GM23338 (cell line): Measurements from ENCODE around the gene FBRSL1. TPM values are rescaled to one million over a fixed set of nuclear protein-coding genes. Genes with fewer than 3 reads are reported as not detected.
A peak's percentile ranks its signal among the peaks of the same experiment; 100 is the strongest.

Experiments
- ATAC-seq: fragments of 200-7000 bp; cut with Tn5 transposase; 3 replicates; pipeline ENCODE4 v1.9.1; 2020
- DNase-seq: peaks from one replicate; pipeline ENCODE4 v3.0.0-alpha.2; 2015; ENCODE audit warnings: low spot score
- H2AFZ ChIP-seq: fragments of 200-600 bp; sonication (generic); 2 replicates; pipeline ENCODE4 v1.8.0; 2016; ENCODE audit warnings: antibody characterized with exemption, mild to moderate bottlenecking, moderate library complexity
- H3F3A ChIP-seq: fragments of 200-600 bp; sonication (generic); replicated peaks from 2 replicates; pipeline ENCODE4 v1.8.0; 2017; ENCODE audit warnings: antibody characterized with exemption, mixed run types, low read depth
- H3K27ac ChIP-seq: fragments of 200-600 bp; sonication (generic); 2 replicates; pipeline ENCODE4 v1.6.1; 2016; ENCODE audit warnings: low read depth
- H3K27me3 ChIP-seq: fragments of 200-600 bp; sonication (generic); 2 replicates; pipeline ENCODE4 v1.8.0; 2016; ENCODE audit warnings: mild to moderate bottlenecking, mixed run types, moderate library complexity; ENCODE audit not compliant: insufficient read depth
- H3K36me3 ChIP-seq: fragments of 200-600 bp; sonication (generic); 2 replicates; pipeline ENCODE4 v1.8.0; 2016; ENCODE audit warnings: mild to moderate bottlenecking; ENCODE audit not compliant: insufficient read depth
- H3K4me1 ChIP-seq: fragments of 200-600 bp; sonication (generic); 2 replicates; pipeline ENCODE4 v1.8.0; 2016; ENCODE audit warnings: mild to moderate bottlenecking, moderate library complexity; ENCODE audit not compliant: insufficient read depth
- H3K4me2 ChIP-seq: fragments of 200-600 bp; sonication (generic); 2 replicates; pipeline ENCODE4 v1.7.1; 2017; ENCODE audit warnings: mixed run types
- H3K4me3 ChIP-seq: fragments of 200-600 bp; sonication (generic); 2 replicates; pipeline ENCODE4 v1.6.1; 2016; ENCODE audit warnings: mixed run types
- H3K79me2 ChIP-seq: fragments of 200-600 bp; sonication (generic); replicated peaks from 2 replicates; pipeline ENCODE4 v1.8.0; 2017; ENCODE audit warnings: mild to moderate bottlenecking; ENCODE audit not compliant: insufficient read depth
- H3K9me2 ChIP-seq: fragments of 200-600 bp; sonication (generic); 2 replicates; pipeline ENCODE4 v1.8.0; 2017; ENCODE audit not compliant: insufficient read depth
- H4K20me1 ChIP-seq: fragments of 200-600 bp; sonication (generic); replicated peaks from 2 replicates; pipeline ENCODE4 v1.8.0; 2017; ENCODE audit warnings: mild to moderate bottlenecking; ENCODE audit not compliant: insufficient read depth
- H3K27ac Mint-ChIP-seq: 2 replicates; pipeline ENCODE4 v1.8.0; 2020; ENCODE audit warnings: inconsistent platforms, mild to moderate bottlenecking, moderate library complexity, mixed read lengths
- H3K27me3 Mint-ChIP-seq: 3 replicates; pipeline ENCODE4 v1.8.0; 2022; ENCODE audit warnings: low read depth, mild to moderate bottlenecking, moderate library complexity, mixed read lengths, inconsistent platforms; ENCODE audit not compliant: insufficient read depth, poor library complexity
- H3K36me3 Mint-ChIP-seq: 3 replicates; pipeline ENCODE4 v1.8.0; 2021; ENCODE audit warnings: low read depth, mild to moderate bottlenecking, inconsistent platforms, moderate library complexity, mixed read lengths
- H3K4me1 Mint-ChIP-seq: 3 replicates; pipeline ENCODE4 v1.8.0; 2020; ENCODE audit warnings: mild to moderate bottlenecking, inconsistent platforms, mixed read lengths
- H3K4me3 Mint-ChIP-seq: 3 replicates; pipeline ENCODE4 v1.8.0; 2021; ENCODE audit warnings: moderate library complexity, mild to moderate bottlenecking, inconsistent platforms, mixed read lengths
- H3K9me3 Mint-ChIP-seq: 3 replicates; pipeline ENCODE4 v1.8.0; 2020; ENCODE audit warnings: moderate library complexity, mild to moderate bottlenecking, inconsistent platforms, mixed read lengths
- CREB1 ChIP-seq: fragments of 250-450 bp; sonication (Bioruptor Pico); IDR thresholded peaks from 2 replicates; pipeline ENCODE4 v1.5.0; 2020; ENCODE audit warnings: low read depth, mild to moderate bottlenecking, moderate library complexity
- JUNB ChIP-seq: IDR thresholded peaks from one replicate; pipeline ENCODE4 v1.6.1; 2016; ENCODE audit warnings: antibody characterized with exemption; ENCODE audit not compliant: unreplicated experiment
- NANOG ChIP-seq: IDR thresholded peaks from 2 replicates; pipeline ENCODE4 v1.6.1; 2016; ENCODE audit warnings: antibody characterized with exemption, borderline replicate concordance
- polyA plus RNA-seq: library from polyadenylated mRNA; unstranded; fragments of >200 nt; fragmentation: Nextera tagmentation; extraction: Ambion mirVana; gene quantifications from 2 replicates; pipeline ENCODE4 v1.2.1, GENCODE V29; 2016
- total RNA-seq: library from RNA; depleted of rRNA; stranded (reverse); fragments of >200 nt; shearing (Covaris generic); gene quantifications from 2 replicates; pipeline ENCODE4 v1.2.3, GENCODE V29; 2014
- TF ChIP-seq, protein P1 (sequence below), 2 experiments: fragments of 200-600 bp in 1 of 2; sonication (generic) in 1 of 2; conservative IDR thresholded peaks; 2 replicates each; pipeline versions ENCODE4 v1.5.1 to v1.6.1; 2016 to 2017; ENCODE audit warnings: antibody characterized with exemption in 2 of 2, low read depth in 2 of 2, mild to moderate bottlenecking in 2 of 2, moderate library complexity in 1 of 2
- TF ChIP-seq, protein P2 (sequence below): IDR thresholded peaks from 2 replicates; pipeline ENCODE4 v1.6.1; 2016; ENCODE audit warnings: antibody characterized with exemption
- TF ChIP-seq, protein P3 (sequence below): fragments of 250-450 bp; sonication (Bioruptor Pico); IDR thresholded peaks from 2 replicates; pipeline ENCODE4 v1.5.0; 2020; ENCODE audit warnings: mild to moderate bottlenecking, moderate library complexity

The FBRSL1 gene
- total and polyA plus RNA-seq, 2 experiments from 2014 or later, result 37.8 to 89.8 TPM

DNA sequence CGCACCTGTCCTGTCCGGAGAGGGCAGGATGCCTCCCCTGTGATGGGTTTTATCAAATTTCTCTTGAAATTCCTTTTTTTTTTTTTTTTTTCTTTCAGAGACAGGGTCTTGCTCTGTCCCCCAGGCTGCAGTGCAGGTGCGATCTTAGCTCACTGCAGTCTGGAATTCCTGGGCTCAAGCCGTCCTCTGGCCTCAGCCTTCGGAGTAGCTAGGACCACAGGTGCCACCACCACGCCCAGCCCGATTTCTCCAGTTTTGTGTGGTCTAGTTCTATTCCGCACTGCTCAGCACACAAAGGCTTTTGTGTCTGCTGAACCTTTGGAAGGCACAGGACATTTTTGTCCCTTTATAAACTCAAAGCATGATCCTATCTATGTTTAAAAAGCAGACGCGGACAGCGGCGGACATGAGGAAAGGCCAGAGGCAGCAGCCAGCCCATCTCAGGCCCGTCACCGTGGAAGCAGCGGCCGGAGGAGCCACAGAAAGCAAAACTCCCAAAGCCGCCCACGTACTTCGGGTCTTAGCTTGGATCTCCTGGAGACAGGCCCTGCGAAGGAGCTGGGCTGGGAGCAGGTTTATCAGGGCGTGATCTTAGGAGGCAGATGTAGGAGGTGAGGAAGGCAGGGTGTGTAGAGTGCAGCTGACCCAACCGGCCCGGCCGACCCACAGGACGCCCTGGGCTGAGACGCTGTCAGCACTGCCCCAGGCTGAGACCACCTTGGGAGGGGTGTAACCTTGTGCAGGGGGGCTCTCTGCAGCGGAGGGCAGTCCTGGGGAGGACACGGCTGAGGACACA is 30.9 kb upstream of the FBRSL1 start:
- H3K4me2 ChIP-seq, result no peak overlapping the region
- Mint-ChIP-seq H3K4me1 (no peaks in the 10 kb centered on the region; the same call in 2 of the 3 replicates), H3K36me3 (peaks cover 6% of the 10 kb centered on the region; the same call in 2 of the 3 replicates), H3K27me3 (peaks cover 50% of the 10 kb centered on the region), H3K27ac (no peak overlapping the region), H3K4me3 (no peak overlapping the region), H3K9me3 (peaks cover 24% of the 10 kb centered on the region)
- no peaks in the 10 kb centered on the region for H3K79me2 ChIP-seq
- H3F3A ChIP-seq, result peaks cover 10% of the 10 kb centered on the region; the same call in 1 of the 2 replicates
- no peaks in the 10 kb centered on the region for H3K36me3 ChIP-seq
- H4K20me1 ChIP-seq, result no peaks in the 10 kb centered on the region
- ATAC-seq (no peak), DNase-seq (no peak)
- H3K9me2 ChIP-seq, result no peaks in the 10 kb centered on the region
- TF ChIP-seq JUNB, result no peak
- H3K27ac ChIP-seq, result no peak overlapping the region
- H3K27me3 ChIP-seq, result peaks cover 47% of the 10 kb centered on the region
- no peak overlapping the region for H3K4me3 ChIP-seq
- no peaks in the 10 kb centered on the region for H3K4me1 ChIP-seq
- H2AFZ ChIP-seq, result no peak overlapping the region

DNA sequence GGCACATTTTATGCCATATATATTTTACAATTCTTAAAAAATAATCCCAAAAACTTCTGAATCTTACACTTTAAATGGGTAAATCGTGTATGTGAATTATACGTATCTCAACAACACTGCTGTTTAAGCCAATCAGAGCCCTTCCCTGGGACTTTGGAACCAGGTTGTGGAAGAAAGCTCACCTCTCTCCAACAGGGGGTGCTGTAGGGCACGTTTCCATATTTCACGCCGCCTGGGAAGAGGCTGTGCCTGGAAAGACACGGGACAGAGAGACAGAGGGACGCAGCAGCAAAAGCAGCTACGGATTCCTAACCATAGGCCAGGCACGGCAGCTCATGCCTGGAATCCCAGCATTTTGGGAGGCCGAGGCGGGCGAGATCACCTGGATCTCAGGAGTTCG is 29.4 kb upstream of the FBRSL1 start:
- Histone ChIP-seq H4K20me1 (no peaks in the 10 kb centered on the region), H3K9me2 (0 out of 2 replicates have a peak, but pooled peaks cover 4% of the 10 kb centered on the region), H2AFZ (no peak overlapping the region), H3K27ac (no peak overlapping the region), H3F3A (peaks cover 5% of the 10 kb centered on the region; the same call in 1 of the 2 replicates), H3K4me3 (no peak overlapping the region), H3K79me2 (no peaks in the 10 kb centered on the region), H3K27me3 (peaks cover 47% of the 10 kb centered on the region), H3K4me1 (no peaks in the 10 kb centered on the region), H3K4me2 (no peak overlapping the region), H3K36me3 (no peaks in the 10 kb centered on the region)
- no peaks in the 10 kb centered on the region; the same call in 2 of the 3 replicates for H3K4me1 Mint-ChIP-seq
- DNase-seq (peak; percentile 83), ATAC-seq (peak; percentile 81)
- no peak for TF ChIP-seq NANOG
- TF ChIP-seq, protein P1, sequence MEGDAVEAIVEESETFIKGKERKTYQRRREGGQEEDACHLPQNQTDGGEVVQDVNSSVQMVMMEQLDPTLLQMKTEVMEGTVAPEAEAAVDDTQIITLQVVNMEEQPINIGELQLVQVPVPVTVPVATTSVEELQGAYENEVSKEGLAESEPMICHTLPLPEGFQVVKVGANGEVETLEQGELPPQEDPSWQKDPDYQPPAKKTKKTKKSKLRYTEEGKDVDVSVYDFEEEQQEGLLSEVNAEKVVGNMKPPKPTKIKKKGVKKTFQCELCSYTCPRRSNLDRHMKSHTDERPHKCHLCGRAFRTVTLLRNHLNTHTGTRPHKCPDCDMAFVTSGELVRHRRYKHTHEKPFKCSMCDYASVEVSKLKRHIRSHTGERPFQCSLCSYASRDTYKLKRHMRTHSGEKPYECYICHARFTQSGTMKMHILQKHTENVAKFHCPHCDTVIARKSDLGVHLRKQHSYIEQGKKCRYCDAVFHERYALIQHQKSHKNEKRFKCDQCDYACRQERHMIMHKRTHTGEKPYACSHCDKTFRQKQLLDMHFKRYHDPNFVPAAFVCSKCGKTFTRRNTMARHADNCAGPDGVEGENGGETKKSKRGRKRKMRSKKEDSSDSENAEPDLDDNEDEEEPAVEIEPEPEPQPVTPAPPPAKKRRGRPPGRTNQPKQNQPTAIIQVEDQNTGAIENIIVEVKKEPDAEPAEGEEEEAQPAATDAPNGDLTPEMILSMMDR (conservative IDR thresholded peaks at IDR 0.05; ENCODE audit: low read depth in 2 of 2), result peak; percentile 78 to 90
- no peak overlapping the region for H3K27ac Mint-ChIP-seq
- H3K36me3 Mint-ChIP-seq, result peaks cover 2% of the 10 kb centered on the region; the same call in 1 of the 3 replicates
- H3K4me3 Mint-ChIP-seq, result no peak overlapping the region
- peaks cover 21% of the 10 kb centered on the region for H3K9me3 Mint-ChIP-seq
- peaks cover 42% of the 10 kb centered on the region for H3K27me3 Mint-ChIP-seq

DNA sequence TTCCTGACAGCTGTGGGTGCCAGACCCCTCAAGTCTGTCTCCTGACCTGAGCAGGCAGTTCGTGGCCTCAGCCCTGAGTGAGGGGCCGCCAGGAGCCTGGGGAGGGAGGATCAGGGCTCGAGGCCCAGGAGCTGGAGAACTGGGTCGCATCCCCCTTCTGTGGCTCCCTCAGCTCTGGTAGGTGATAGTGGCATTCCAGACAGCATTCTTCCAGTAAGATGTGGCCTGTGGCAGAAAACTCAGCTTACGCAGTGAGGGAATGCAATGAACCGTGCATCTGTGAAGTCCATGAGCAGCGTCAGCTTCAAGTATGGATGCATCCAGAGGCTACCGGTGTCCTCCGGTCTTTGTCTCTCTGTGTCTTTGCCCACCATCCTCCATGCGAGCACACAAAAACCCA is 28.4 kb upstream of the FBRSL1 start:
- no peak overlapping the region for H3K4me3 Mint-ChIP-seq
- H3K9me3 Mint-ChIP-seq, result peaks cover 17% of the 10 kb centered on the region; the same call in 2 of the 3 replicates
- DNase-seq, result no peak
- no peaks in the 10 kb centered on the region for H3K79me2 ChIP-seq
- H4K20me1 ChIP-seq, result no peaks in the 10 kb centered on the region
- peaks cover 3% of the 10 kb centered on the region; the same call in 1 of the 3 replicates for H3K36me3 Mint-ChIP-seq
- H3K4me2 ChIP-seq, result no peak overlapping the region
- peaks cover 36% of the 10 kb centered on the region for H3K27me3 Mint-ChIP-seq
- H3F3A ChIP-seq, result no peaks in the 10 kb centered on the region
- H3K4me3 ChIP-seq, result no peak overlapping the region
- no peaks in the 10 kb centered on the region for H3K4me1 ChIP-seq
- H3K27me3 ChIP-seq, result peaks cover 44% of the 10 kb centered on the region
- 0 out of 2 replicates have a peak, but pooled peaks cover 4% of the 10 kb centered on the region for H3K9me2 ChIP-seq
- H2AFZ ChIP-seq, result no peak overlapping the region
- ATAC-seq, result no peak
- peaks cover 3% of the 10 kb centered on the region for H3K4me1 Mint-ChIP-seq
- H3K27ac ChIP-seq, result no peak overlapping the region
- no peaks in the 10 kb centered on the region for H3K36me3 ChIP-seq
- no peak overlapping the region for H3K27ac Mint-ChIP-seq
- TF ChIP-seq CREB1, result no peak
- TF ChIP-seq, protein P2, sequence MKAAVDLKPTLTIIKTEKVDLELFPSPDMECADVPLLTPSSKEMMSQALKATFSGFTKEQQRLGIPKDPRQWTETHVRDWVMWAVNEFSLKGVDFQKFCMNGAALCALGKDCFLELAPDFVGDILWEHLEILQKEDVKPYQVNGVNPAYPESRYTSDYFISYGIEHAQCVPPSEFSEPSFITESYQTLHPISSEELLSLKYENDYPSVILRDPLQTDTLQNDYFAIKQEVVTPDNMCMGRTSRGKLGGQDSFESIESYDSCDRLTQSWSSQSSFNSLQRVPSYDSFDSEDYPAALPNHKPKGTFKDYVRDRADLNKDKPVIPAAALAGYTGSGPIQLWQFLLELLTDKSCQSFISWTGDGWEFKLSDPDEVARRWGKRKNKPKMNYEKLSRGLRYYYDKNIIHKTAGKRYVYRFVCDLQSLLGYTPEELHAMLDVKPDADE, result no peak
- TF ChIP-seq, protein P3, sequence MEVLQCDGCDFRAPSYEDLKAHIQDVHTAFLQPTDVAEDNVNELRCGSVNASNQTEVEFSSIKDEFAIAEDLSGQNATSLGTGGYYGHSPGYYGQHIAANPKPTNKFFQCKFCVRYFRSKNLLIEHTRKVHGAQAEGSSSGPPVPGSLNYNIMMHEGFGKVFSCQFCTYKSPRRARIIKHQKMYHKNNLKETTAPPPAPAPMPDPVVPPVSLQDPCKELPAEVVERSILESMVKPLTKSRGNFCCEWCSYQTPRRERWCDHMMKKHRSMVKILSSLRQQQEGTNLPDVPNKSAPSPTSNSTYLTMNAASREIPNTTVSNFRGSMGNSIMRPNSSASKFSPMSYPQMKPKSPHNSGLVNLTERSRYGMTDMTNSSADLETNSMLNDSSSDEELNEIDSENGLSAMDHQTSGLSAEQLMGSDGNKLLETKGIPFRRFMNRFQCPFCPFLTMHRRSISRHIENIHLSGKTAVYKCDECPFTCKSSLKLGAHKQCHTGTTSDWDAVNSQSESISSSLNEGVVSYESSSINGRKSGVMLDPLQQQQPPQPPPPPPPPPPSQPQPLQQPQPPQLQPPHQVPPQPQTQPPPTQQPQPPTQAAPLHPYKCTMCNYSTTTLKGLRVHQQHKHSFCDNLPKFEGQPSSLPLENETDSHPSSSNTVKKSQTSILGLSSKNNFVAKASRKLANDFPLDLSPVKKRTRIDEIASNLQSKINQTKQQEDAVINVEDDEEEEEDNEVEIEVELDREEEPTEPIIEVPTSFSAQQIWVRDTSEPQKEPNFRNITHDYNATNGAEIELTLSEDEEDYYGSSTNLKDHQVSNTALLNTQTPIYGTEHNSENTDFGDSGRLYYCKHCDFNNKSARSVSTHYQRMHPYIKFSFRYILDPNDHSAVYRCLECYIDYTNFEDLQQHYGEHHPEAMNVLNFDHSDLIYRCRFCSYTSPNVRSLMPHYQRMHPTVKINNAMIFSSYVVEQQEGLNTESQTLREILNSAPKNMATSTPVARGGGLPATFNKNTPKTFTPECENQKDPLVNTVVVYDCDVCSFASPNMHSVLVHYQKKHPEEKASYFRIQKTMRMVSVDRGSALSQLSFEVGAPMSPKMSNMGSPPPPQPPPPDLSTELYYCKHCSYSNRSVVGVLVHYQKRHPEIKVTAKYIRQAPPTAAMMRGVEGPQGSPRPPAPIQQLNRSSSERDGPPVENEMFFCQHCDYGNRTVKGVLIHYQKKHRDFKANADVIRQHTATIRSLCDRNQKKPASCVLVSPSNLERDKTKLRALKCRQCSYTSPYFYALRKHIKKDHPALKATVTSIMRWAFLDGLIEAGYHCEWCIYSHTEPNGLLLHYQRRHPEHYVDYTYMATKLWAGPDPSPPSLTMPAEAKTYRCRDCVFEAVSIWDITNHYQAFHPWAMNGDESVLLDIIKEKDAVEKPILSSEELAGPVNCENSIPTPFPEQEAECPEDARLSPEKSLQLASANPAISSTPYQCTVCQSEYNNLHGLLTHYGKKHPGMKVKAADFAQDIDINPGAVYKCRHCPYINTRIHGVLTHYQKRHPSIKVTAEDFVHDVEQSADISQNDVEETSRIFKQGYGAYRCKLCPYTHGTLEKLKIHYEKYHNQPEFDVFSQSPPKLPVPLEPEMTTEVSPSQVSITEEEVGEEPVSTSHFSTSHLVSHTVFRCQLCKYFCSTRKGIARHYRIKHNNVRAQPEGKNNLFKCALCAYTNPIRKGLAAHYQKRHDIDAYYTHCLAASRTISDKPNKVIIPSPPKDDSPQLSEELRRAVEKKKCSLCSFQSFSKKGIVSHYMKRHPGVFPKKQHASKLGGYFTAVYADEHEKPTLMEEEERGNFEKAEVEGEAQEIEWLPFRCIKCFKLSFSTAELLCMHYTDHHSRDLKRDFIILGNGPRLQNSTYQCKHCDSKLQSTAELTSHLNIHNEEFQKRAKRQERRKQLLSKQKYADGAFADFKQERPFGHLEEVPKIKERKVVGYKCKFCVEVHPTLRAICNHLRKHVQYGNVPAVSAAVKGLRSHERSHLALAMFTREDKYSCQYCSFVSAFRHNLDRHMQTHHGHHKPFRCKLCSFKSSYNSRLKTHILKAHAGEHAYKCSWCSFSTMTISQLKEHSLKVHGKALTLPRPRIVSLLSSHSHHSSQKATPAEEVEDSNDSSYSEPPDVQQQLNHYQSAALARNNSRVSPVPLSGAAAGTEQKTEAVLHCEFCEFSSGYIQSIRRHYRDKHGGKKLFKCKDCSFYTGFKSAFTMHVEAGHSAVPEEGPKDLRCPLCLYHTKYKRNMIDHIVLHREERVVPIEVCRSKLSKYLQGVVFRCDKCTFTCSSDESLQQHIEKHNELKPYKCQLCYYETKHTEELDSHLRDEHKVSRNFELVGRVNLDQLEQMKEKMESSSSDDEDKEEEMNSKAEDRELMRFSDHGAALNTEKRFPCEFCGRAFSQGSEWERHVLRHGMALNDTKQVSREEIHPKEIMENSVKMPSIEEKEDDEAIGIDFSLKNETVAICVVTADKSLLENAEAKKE, result no peak
